Esophagus squamous epithelium (tissue), 5 donors: ENCODE measurements around the gene AQP1. TPM values are rescaled to one million over a fixed set of nuclear protein-coding genes. Genes with fewer than 3 reads are reported as not detected.

ENCODE experiments used
- DNase-seq: peaks from one replicate; lab custom pipeline; 2025; lab: John Stamatoyannopoulos, UW
- H3K27ac ChIP-seq, 4 donors: fragments of 200-600 bp; sonication (generic); one replicate each; pipeline ENCODE4 v1.5.1; 2016 to 2019; ENCODE audit warnings: mild to moderate bottlenecking in 1 of 4
- H3K27me3 ChIP-seq, 4 donors: fragments of 200-600 bp; sonication (generic); 1 replicate in 3 of 4; 2 replicates in 1 of 4; pipeline versions ENCODE4 v1.5.1 to v1.6.0; 2017 to 2021; ENCODE audit warnings: antibody characterized with exemption in 1 of 4
- H3K36me3 ChIP-seq, 3 donors: fragments of 200-600 bp; sonication (generic); one replicate each; pipeline ENCODE4 v1.5.1; 2016 to 2019
- H3K4me1 ChIP-seq, 3 donors: fragments of 200-600 bp; sonication (generic); one replicate each; pipeline ENCODE4 v1.5.1; 2017 to 2019
- H3K4me3 ChIP-seq, 4 donors: fragments of 200-600 bp; sonication (generic); 1 replicate in 3 of 4; 2 replicates in 1 of 4; pipeline ENCODE4 v1.5.1; 2016 to 2019; ENCODE audit warnings: mild to moderate bottlenecking in 2 of 4, moderate library complexity in 1 of 4
- H3K9me3 ChIP-seq, 3 donors: fragments of 200-600 bp; sonication (generic); one replicate each; pipeline ENCODE4 v1.5.1; 2016 to 2019
- POLR2A ChIP-seq, 4 donors: fragments of 450-650 bp; IDR thresholded peaks; one replicate each; pipeline ENCODE4 v1.6.1; 2017; ENCODE audit warnings: antibody characterized with exemption in 4 of 4, mild to moderate bottlenecking in 4 of 4, moderate library complexity in 3 of 4
- WGBS, 2 donors: methylation state at CpG; one replicate each; pipeline ENCODE4 v1.1.5; 2018; 5-methylcytosine and 5-hydroxymethylcytosine counted together
- intact Hi-C: fragments of 100-400 bp; cut with DNase I; formaldehyde crosslinking; loops from one replicate; pipeline ENCODE4 v1.15.0; 2022
- total RNA-seq, 4 donors: library from RNA; depleted of rRNA; stranded (reverse); fragments of >200 nt; gene quantifications; one replicate each; pipeline ENCODE4 v1.1.0, GENCODE V29; 2016
- TF ChIP-seq, protein P1 (sequence below), 6 experiments: fragments of 450-650 bp in 4 of 6; fragments of 200-600 bp in 2 of 6; sonication (generic) in 2 of 6; IDR thresholded peaks; one replicate each; pipeline ENCODE4 v1.5.1; 2016 to 2019; ENCODE audit warnings: antibody characterized with exemption in 6 of 6, mild to moderate bottlenecking in 4 of 6, moderate library complexity in 4 of 6
- donor health status: DM: yes; HTN: yes; CAD: no.

The AQP1 gene
- total RNA-seq, 4 donors from 2014 or later = 14.9 to 159 (median 44.7) TPM

DNA sequence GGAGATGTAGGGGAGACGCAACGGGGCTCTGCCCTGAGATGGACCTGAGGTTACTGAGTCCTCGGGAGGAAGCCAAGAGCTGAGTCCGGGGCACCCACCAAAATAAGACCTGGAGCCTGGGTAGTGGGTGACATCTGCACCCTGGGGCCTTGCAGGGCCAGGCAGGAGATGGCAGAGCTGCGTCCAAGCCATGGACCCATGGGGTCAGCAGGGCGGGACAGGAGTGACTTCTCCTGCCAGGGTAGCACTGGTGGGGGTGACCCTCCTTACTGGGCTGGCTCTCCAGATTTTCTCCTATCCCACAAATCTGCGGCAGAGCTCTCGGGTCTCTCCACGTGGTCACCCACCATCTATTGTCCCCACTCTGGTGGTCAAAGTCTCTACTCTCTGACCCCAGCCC is 54.2 kb downstream of the AQP1 start:
- WGBS, 2 donors = 68 to 77% methylated on average over 3 to 4 of the region's 9 CpGs
- Histone ChIP-seq H3K27ac (no peak overlapping the region), H3K27me3 (peaks cover 0 to 8% (median 0%) of the 10 kb centered on the region in 4 donors), H3K4me3 (no peak overlapping the region), H3K36me3 (no peaks in the 10 kb centered on the region), H3K4me1 (no peaks in the 10 kb centered on the region), H3K9me3 (no peaks in the 10 kb centered on the region)
- no peak for DNase-seq
- intact Hi-C loops = no loop called here
- TF ChIP-seq POLR2A (IDR thresholded peaks at IDR 0.05) = no peak
- TF ChIP-seq, protein P1, sequence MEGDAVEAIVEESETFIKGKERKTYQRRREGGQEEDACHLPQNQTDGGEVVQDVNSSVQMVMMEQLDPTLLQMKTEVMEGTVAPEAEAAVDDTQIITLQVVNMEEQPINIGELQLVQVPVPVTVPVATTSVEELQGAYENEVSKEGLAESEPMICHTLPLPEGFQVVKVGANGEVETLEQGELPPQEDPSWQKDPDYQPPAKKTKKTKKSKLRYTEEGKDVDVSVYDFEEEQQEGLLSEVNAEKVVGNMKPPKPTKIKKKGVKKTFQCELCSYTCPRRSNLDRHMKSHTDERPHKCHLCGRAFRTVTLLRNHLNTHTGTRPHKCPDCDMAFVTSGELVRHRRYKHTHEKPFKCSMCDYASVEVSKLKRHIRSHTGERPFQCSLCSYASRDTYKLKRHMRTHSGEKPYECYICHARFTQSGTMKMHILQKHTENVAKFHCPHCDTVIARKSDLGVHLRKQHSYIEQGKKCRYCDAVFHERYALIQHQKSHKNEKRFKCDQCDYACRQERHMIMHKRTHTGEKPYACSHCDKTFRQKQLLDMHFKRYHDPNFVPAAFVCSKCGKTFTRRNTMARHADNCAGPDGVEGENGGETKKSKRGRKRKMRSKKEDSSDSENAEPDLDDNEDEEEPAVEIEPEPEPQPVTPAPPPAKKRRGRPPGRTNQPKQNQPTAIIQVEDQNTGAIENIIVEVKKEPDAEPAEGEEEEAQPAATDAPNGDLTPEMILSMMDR (IDR thresholded peaks at IDR 0.05) = no peak

- TF ChIP-seq POLR2A (IDR thresholded peaks at IDR 0.05) = no peak
- TF ChIP-seq, protein P1 (IDR thresholded peaks at IDR 0.05) = no peak
- H3K4me3 ChIP-seq = no peak overlapping the region
- H3K27ac ChIP-seq = no peak overlapping the region
- H3K27me3 ChIP-seq = peaks cover 0 to 22% (median 0%) of the 10 kb centered on the region in 4 donors
- no peaks in the 10 kb centered on the region for H3K36me3 ChIP-seq
- intact Hi-C loops = no loop called here
- no peaks in the 10 kb centered on the region for H3K4me1 ChIP-seq
- DNase-seq = no peak
- no peaks in the 10 kb centered on the region for H3K9me3 ChIP-seq
- WGBS, 2 donors = 50 to 76% methylated on average over 2 of the region's 2 CpGs
Observed at GRCh38 chr7:30968294-30968693, 56.6 kb downstream of the AQP1 start.

GRCh38 chr7:30968747-30969603 is 57.3 kb downstream of the AQP1 start:
- Histone ChIP-seq H3K36me3 (no peaks in the 10 kb centered on the region), H3K27me3 (peaks cover 0 to 22% (median 0%) of the 10 kb centered on the region in 4 donors), H3K4me1 (no peaks in the 10 kb centered on the region), H3K27ac (no peak overlapping the region), H3K4me3 (no peak overlapping the region), H3K9me3 (no peaks in the 10 kb centered on the region)
- DNase-seq = no peak
- 63 to 78% methylated on average over 3 to 4 of the region's 7 CpGs for WGBS, 2 donors
- intact Hi-C loops = no loop called here
- TF ChIP-seq POLR2A (IDR thresholded peaks at IDR 0.05) = no peak

DNA sequence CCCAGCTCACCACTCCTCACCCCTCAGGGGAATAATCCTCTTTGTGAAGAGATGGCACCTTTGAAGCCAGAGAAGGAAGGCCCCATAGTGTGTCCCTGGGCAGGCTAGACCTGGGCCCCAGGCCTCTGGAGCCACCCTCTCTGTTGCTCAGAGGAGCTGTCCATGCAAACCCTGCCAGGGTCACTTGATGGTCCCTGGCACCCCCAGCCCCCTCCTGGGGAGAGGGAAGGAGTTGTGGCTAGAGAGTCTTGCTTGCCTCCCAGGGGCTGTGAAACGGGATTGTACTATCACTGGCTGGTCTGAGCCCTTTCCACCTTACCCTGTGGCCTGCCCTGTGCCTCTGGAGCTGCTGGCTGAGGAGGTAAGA is 57.9 kb downstream of the AQP1 start:
- intact Hi-C loops = no loop called here
- TF ChIP-seq, protein P1 (IDR thresholded peaks at IDR 0.05) = no peak
- no peak for TF ChIP-seq POLR2A (IDR thresholded peaks at IDR 0.05)
- Histone ChIP-seq H3K4me3 (no peak overlapping the region), H3K27me3 (peaks cover 0 to 19% (median 0%) of the 10 kb centered on the region in 4 donors), H3K9me3 (no peaks in the 10 kb centered on the region), H3K27ac (no peak overlapping the region), H3K36me3 (no peaks in the 10 kb centered on the region), H3K4me1 (peaks cover 0 to 2% (median 0%) of the 10 kb centered on the region in 3 donors)
- WGBS, 2 donors = no CpG with 5 or more reads among the region's 1 CpG
- DNase-seq = no peak

DNA sequence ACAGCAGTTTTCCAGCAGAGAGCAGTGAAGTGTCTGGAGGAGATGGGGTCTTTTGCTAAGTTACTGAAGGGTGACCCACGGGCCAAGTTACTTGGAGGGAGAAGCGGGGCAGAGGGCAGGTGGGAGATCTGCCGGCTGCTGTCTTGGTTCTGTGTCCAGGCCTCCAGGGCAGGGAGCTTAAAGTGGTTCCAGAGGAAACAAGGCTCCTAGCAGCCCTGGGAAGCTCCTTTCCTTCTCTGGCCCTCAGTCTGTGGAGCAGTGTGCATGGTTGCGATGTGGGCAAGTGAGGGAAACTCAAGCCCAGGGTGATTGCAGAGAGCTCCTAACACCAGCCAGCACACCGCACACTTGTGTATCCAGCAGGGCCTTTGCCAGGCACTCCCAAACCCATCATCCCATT is 58.4 kb downstream of the AQP1 start:
- intact Hi-C loops = no loop called here
- no peaks in the 10 kb centered on the region for H3K36me3 ChIP-seq
- peaks cover 0 to 14% (median 0%) of the 10 kb centered on the region in 4 donors for H3K27me3 ChIP-seq
- no peak overlapping the region for H3K27ac ChIP-seq
- DNase-seq = no peak
- TF ChIP-seq, protein P1 (IDR thresholded peaks at IDR 0.05) = no peak
- no peak for TF ChIP-seq POLR2A (IDR thresholded peaks at IDR 0.05)
- peaks cover 0 to 7% (median 0%) of the 10 kb centered on the region in 3 donors for H3K4me1 ChIP-seq
- H3K9me3 ChIP-seq = no peaks in the 10 kb centered on the region
- no peak overlapping the region for H3K4me3 ChIP-seq
- 87 to 100% methylated on average over 2 to 5 of the region's 5 CpGs for WGBS, 2 donors
